Type B pancreatic cell (in vitro differentiated cells): ENCODE results near the gene GFRA1. TPM values are rescaled to one million over a fixed set of nuclear protein-coding genes. Genes with fewer than 3 reads are reported as not detected.
"Not testable (repeated sequence)": the region's sequence is repeated elsewhere in the genome, so short reads cannot be mapped to it uniquely, and the experiment has no call there.

Experiments
- DNase-seq: peaks from one replicate; pipeline ENCODE4 v3.0.0; 2021; ENCODE audit warnings: mixed read lengths; ENCODE audit not compliant: unreplicated experiment; ENCODE audit errors: extremely low spot score
- H3K27ac Mint-ChIP-seq: 2 replicates; pipeline ENCODE4 v1.8.0; 2021; ENCODE audit warnings: mild to moderate bottlenecking, mixed read lengths
- H3K27me3 Mint-ChIP-seq: 2 replicates; pipeline ENCODE4 v1.8.0; 2021; ENCODE audit warnings: mixed read lengths
- H3K36me3 Mint-ChIP-seq: 2 replicates; pipeline ENCODE4 v1.8.0; 2021; ENCODE audit warnings: mixed read lengths
- H3K4me1 Mint-ChIP-seq: one replicate; pipeline ENCODE4 v1.8.0; 2021; ENCODE audit warnings: mixed read lengths; ENCODE audit not compliant: unreplicated experiment
- H3K4me3 Mint-ChIP-seq: 2 replicates; pipeline ENCODE4 v1.8.0; 2021; ENCODE audit warnings: mild to moderate bottlenecking, mixed read lengths
- H3K9me3 Mint-ChIP-seq: 2 replicates; pipeline ENCODE4 v1.8.0; 2021; ENCODE audit warnings: mixed read lengths
- total RNA-seq: library from RNA; stranded (reverse); gene quantifications from 2 replicates; pipeline ENCODE4 v1.2.1, GENCODE V29; 2021; ENCODE audit warnings: low replicate concordance
- TF ChIP-seq, protein P1 (sequence below): fragments of 200-600 bp; sonication (generic); conservative IDR thresholded peaks from 2 replicates; pipeline ENCODE4 v1.5.0; 2021; ENCODE audit warnings: antibody characterized with exemption, mild to moderate bottlenecking

Gene GFRA1
- total RNA-seq, 1 donor from 2014 or later = 45.6 TPM

DNA sequence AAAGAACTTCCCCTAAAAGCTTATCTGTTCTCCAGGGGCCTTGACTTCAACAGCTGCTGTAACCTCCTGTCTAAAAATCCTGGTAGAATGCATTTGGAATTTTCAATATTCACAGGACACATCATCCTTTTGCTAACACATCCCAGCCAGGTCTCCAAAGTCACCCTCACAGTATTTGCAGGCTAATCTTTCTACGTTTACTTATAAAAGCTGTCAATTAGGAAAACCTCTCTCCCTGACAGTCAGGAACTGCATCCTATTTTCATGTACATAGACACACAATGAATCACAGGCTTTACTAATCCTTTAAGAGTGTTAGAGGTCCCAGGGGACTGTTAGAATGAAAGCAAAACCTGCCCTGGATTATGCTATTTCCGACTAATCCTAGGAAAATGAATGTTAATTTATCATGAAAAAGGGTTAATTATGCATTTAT, 102.2 kb downstream of the GFRA1 start:
- H3K36me3 Mint-ChIP-seq = peaks cover 4% of the 10 kb centered on the region
- TF ChIP-seq, protein P1, sequence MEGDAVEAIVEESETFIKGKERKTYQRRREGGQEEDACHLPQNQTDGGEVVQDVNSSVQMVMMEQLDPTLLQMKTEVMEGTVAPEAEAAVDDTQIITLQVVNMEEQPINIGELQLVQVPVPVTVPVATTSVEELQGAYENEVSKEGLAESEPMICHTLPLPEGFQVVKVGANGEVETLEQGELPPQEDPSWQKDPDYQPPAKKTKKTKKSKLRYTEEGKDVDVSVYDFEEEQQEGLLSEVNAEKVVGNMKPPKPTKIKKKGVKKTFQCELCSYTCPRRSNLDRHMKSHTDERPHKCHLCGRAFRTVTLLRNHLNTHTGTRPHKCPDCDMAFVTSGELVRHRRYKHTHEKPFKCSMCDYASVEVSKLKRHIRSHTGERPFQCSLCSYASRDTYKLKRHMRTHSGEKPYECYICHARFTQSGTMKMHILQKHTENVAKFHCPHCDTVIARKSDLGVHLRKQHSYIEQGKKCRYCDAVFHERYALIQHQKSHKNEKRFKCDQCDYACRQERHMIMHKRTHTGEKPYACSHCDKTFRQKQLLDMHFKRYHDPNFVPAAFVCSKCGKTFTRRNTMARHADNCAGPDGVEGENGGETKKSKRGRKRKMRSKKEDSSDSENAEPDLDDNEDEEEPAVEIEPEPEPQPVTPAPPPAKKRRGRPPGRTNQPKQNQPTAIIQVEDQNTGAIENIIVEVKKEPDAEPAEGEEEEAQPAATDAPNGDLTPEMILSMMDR = no peak
- peaks cover 27% of the 10 kb centered on the region for H3K4me1 Mint-ChIP-seq
- peaks cover 2% of the 10 kb centered on the region for H3K9me3 Mint-ChIP-seq
- H3K27me3 Mint-ChIP-seq = peaks cover 4% of the 10 kb centered on the region
- no peak overlapping the region for H3K4me3 Mint-ChIP-seq
- no peak for DNase-seq
- H3K27ac Mint-ChIP-seq = no peak overlapping the region

DNA sequence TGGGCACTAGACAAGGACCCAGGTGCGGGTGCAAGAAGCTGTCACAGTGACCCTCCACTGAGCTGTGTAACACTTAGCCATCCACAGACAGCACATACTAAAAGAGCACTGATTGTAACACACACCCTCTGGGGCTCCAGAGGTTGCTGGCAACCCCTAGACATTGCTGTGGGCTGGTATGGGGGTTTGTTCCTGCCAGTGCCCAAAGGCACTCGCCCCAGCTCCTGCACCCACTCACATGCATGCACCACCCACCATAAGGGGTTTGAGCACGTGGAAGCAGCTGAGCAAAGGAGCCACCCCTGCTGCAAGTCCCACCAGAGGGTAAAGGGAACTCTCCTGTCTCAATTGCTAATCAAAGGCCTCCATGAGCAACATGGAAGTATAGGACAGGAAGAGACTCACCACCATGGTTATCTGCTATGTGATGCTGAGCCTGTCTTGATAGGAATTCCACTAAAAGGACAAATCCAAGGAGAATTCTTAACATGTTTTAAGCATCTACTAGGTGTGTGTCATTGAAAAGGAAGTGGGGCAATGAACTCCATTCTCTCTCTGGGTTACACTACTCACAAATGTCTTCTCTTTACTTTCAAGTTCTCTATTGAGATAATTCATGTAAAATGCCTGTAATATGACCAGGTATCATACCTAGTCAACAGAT, 103.1 kb downstream of the GFRA1 start:
- H3K27ac Mint-ChIP-seq = no peak overlapping the region
- TF ChIP-seq, protein P1 = no peak

DNA sequence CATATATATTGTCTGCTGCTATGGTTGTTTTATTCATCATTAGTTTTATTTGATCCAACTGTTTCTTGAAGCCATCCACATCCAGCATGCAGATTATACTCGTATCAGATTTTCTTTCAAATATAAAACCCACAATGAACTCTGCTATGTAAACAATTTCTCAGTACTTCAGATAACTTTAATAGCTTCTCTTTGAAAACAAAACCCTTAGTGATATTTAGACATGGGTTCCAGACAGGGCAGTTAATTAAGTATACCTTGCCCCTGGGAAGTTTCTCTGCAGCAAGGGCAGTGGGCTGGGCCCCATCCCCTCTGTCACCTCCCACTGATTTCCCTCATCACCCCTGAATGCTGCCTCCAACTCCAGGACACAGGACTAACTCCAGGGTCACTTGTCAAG, 104.3 kb downstream of the GFRA1 start:
- DNase-seq = no peak
- Mint-ChIP-seq H3K4me3 (no peak overlapping the region), H3K4me1 (peaks cover 26% of the 10 kb centered on the region), H3K36me3 (peaks cover 6% of the 10 kb centered on the region), H3K9me3 (peaks cover 3% of the 10 kb centered on the region), H3K27me3 (peaks cover 4% of the 10 kb centered on the region), H3K27ac (no peak overlapping the region)
- TF ChIP-seq, protein P1 = no peak

More for the DNA sequence above, 103.1 kb downstream of the GFRA1 start:
- no peak for DNase-seq
- peaks cover 4% of the 10 kb centered on the region for H3K27me3 Mint-ChIP-seq
- H3K4me3 Mint-ChIP-seq = no peak overlapping the region
- H3K36me3 Mint-ChIP-seq = peaks cover 4% of the 10 kb centered on the region
- H3K4me1 Mint-ChIP-seq = peaks cover 22% of the 10 kb centered on the region
- H3K9me3 Mint-ChIP-seq = peaks cover 3% of the 10 kb centered on the region

DNA sequence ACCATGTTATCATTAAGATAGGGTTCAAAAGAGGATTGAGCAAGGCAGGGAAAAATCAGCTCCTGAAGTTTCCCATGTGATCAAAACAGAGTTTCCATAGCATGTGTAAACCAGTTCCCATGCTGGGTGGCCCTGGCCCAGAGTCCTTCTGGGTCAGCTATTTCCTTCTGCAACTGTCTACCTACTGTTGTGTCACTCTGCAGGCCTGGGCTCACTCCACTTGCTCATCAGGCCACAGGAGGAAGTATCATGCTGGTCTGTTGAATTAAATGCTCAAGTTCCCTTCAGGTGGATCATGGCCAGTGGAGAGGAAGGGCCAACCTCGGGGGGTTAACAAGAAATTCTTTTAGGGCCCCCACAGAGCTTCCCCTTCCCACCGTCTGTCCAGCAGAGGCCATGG, 104.7 kb downstream of the GFRA1 start:
- H3K4me1 Mint-ChIP-seq = peaks cover 26% of the 10 kb centered on the region
- H3K27me3 Mint-ChIP-seq = peaks cover 4% of the 10 kb centered on the region
- peaks cover 3% of the 10 kb centered on the region for H3K9me3 Mint-ChIP-seq
- no peak overlapping the region for H3K4me3 Mint-ChIP-seq
- TF ChIP-seq, protein P1 = no peak
- peaks cover 6% of the 10 kb centered on the region for H3K36me3 Mint-ChIP-seq
- DNase-seq = no peak
- H3K27ac Mint-ChIP-seq = no peak overlapping the region

DNA sequence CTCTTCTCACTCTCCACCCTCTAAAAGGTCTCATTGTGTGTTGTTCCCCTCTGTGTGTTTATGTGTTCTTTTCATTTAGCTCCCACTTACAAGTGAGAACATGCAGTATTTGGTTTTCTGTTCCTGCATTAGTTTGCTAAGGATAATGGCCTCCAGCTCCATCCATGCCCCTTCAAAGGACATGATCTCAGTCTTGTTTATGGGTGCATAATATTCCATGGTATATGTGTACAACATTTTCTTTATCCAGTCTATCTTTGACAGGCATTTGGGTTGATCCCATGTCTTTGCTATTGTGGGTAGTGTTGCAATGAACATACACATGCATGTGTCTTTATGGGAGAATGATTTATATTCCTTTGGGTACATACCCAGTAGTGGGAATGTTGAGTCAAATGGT, 107.1 kb downstream of the GFRA1 start:
- not testable (repeated sequence) for H3K4me3 Mint-ChIP-seq, DNase-seq, H3K27me3 Mint-ChIP-seq, H3K9me3 Mint-ChIP-seq, H3K27ac Mint-ChIP-seq, H3K36me3 Mint-ChIP-seq
- peaks cover 17% of the 10 kb centered on the region for H3K4me1 Mint-ChIP-seq

DNA sequence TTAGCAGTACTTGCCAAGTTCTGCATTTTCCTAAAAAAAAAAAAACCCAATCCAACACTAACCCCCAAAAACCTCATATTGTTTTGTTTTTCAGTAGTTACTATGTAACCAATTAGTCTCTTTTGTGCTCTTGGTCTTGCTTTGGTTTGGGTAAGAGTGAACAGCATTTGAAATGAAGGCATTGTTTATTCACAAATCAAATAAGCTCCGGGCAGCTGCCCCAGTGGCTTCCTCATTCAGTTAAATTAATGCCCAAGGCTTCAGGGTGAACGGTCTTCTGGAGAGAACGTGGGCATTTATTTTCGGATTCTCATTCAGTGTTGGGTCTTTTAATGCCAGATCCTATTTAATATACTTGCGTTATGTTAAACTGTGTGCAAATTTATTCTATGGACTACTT, 108.7 kb downstream of the GFRA1 start:
- H3K4me1 Mint-ChIP-seq = peaks cover 11% of the 10 kb centered on the region
- no peak overlapping the region for H3K27ac Mint-ChIP-seq
- peaks cover 3% of the 10 kb centered on the region for H3K27me3 Mint-ChIP-seq
- no peak overlapping the region for H3K4me3 Mint-ChIP-seq
- no peak for DNase-seq
- TF ChIP-seq, protein P1 = no peak
- H3K36me3 Mint-ChIP-seq = peaks cover 3% of the 10 kb centered on the region
- H3K9me3 Mint-ChIP-seq = peaks cover 3% of the 10 kb centered on the region
